Endothelial cell of umbilical vein (primary cell): ENCODE measurements around the gene MIGA2.

Experiments
- EZH2 ChIP-seq: IDR thresholded peaks from 2 replicates; pipeline ENCODE4 v1.6.1; 2012; ENCODE audit warnings: borderline replicate concordance, low read depth, mild to moderate bottlenecking, moderate library complexity, low read length, inconsistent platforms; ENCODE audit not compliant: severe bottlenecking
- POLR2A ChIP-seq: IDR thresholded peaks from 2 replicates; pipeline ENCODE4 v1.6.1; 2012; ENCODE audit warnings: low read depth, mild to moderate bottlenecking, control low read depth, low read length

DNA sequence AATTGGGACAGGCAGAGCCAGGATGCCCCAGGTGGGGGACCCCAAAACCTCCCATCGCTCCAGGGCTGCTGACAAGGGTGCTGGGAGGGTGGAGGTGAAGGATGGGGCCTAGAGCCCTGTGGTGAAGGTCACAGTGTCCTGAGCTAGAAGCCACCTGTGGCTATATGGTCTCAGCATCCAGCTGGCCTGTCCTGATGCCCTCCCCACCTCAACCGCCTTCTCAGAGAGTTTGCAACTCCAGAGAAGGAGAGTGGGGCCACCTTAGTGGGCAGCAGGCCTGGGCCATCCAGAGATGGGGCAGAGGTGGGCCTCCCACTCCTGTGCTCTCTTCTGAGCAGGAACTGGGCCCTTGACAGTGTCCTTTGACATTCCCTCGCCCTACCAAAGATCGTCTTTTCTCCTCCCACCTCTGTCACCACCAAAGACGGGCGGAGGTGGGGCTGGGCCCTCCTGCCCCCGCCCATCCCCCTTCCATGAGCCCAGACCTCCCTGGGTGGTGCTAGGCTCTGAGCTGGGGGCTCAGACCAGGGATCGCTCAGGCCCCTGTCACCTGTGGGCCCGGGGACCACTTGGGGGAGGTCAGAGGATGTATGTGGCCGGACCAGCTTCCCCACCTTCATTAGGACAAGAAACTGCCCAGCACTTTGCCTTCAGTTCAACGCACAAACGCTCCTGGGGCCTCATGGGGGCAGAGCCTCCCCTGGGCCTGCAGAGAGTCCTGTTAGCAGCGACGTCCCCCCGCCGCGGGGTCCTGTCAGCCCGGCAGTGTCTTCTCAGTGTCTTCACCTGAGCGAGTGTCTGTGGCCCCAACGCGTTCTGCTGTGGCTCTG, 34.5 kb downstream of the MIGA2 start:
- TF ChIP-seq POLR2A (no peak), EZH2 (no peak)
